Endothelial cell of umbilical vein (primary cell): ENCODE data around the gene TBC1D25. TPM values are rescaled to one million over a fixed set of nuclear protein-coding genes. Genes with fewer than 3 reads are reported as not detected.

ENCODE experiments used
- BruUV-seq: library from RNA; stranded (reverse); fragments of 400-500 nt; replicated peaks from 2 replicates; lab custom pipeline; 2021; lab: Mats Ljungman, UMichigan
- CTCF ChIA-PET: fragments of 300-600, 350-600 bp; sonication (Branson Sonifier 250); formaldehyde crosslinking; loops from one replicate; lab custom pipeline; 2021; ENCODE audit warnings: antibody characterized with exemption, inconsistent platforms; lab: Charles Lee
- POLR2A ChIA-PET: fragments of 300-600, 350-600 bp; sonication (Branson Sonifier 250); formaldehyde crosslinking; loops from one replicate; lab custom pipeline; 2021; ENCODE audit warnings: antibody characterized with exemption, inconsistent platforms; lab: Charles Lee
- DNase-seq: peaks from one replicate; pipeline ENCODE4 v3.0.0-alpha.2; 2011; ENCODE audit warnings: low read depth, low spot score
- FAIRE-seq: peaks from 2 replicates; lab custom pipeline; 2011; peaks lifted over from hg19 to GRCh38; lab: Jason Lieb, UNC
- H2AFZ ChIP-seq: 2 replicates; pipeline ENCODE4 v1.6.0; 2012; ENCODE audit warnings: low read depth, low read length, control low read depth, inconsistent platforms
- H3K27ac ChIP-seq: 2 replicates; pipeline ENCODE4 v1.5.1; 2011; ENCODE audit warnings: low read depth, mild to moderate bottlenecking, control low read depth, low read length, moderate library complexity; ENCODE audit not compliant: insufficient read depth
- H3K27me3 ChIP-seq, 2 experiments: 2 replicates each; pipeline versions ENCODE4 v1.6.0 to v1.6.1; 2011; ENCODE audit warnings: low read length in 2 of 2, mixed read lengths in 1 of 2; ENCODE audit not compliant: control insufficient read depth in 2 of 2, insufficient read depth in 2 of 2
- H3K36me3 ChIP-seq, 2 experiments: 2 replicates in 1 of 2; 3 replicates in 1 of 2; pipeline ENCODE4 v1.5.1; 2011; ENCODE audit warnings: low read length in 2 of 2, mild to moderate bottlenecking in 1 of 2, moderate library complexity in 1 of 2; ENCODE audit not compliant: control insufficient read depth in 2 of 2, insufficient read depth in 2 of 2; ENCODE audit errors: extremely low read depth in 1 of 2
- H3K4me1 ChIP-seq: 3 replicates; pipeline ENCODE4 v1.5.1; 2011; ENCODE audit warnings: mild to moderate bottlenecking, low read length; ENCODE audit not compliant: control insufficient read depth, insufficient read depth; ENCODE audit errors: extremely low read depth
- H3K4me2 ChIP-seq: 2 replicates; pipeline ENCODE4 v1.6.1; 2011; ENCODE audit warnings: low read length, control low read depth, mixed read lengths; ENCODE audit not compliant: insufficient read depth
- H3K4me3 ChIP-seq, 3 experiments: fragments of 200-600 bp in 1 of 3; sonication (generic), shearing (Covaris generic) in 1 of 3; replicated peaks in 1 of 3; 2 replicates each; pipeline ENCODE4 v1.5.1; 2011 to 2016; ENCODE audit warnings: control low read depth in 3 of 3, low read length in 3 of 3, mild to moderate bottlenecking in 2 of 3, inconsistent platforms in 1 of 3, low read depth in 1 of 3, moderate library complexity in 1 of 3; ENCODE audit not compliant: insufficient read depth in 1 of 3
- H3K79me2 ChIP-seq: 2 replicates; pipeline ENCODE4 v1.6.0; 2012; ENCODE audit warnings: low read length, inconsistent platforms; ENCODE audit not compliant: control insufficient read depth, insufficient read depth
- H3K9ac ChIP-seq: replicated peaks from 2 replicates; pipeline ENCODE3; 2011; ENCODE audit warnings: low read length, control low read depth; ENCODE audit not compliant: insufficient read depth; ENCODE audit errors: extremely low read depth
- H3K9me1 ChIP-seq: replicated peaks from 3 replicates; pipeline ENCODE4 v1.6.0; 2011; ENCODE audit warnings: mild to moderate bottlenecking, low read length; ENCODE audit not compliant: control insufficient read depth, insufficient read depth; ENCODE audit errors: extremely low read depth
- H3K9me3 ChIP-seq: replicated peaks from 2 replicates; pipeline ENCODE4 v1.5.1; 2012; ENCODE audit warnings: low read length, inconsistent platforms; ENCODE audit not compliant: control insufficient read depth, insufficient read depth
- H4K20me1 ChIP-seq: replicated peaks from 2 replicates; pipeline ENCODE3; 2011; ENCODE audit warnings: mild to moderate bottlenecking, low read length; ENCODE audit not compliant: control insufficient read depth, insufficient read depth; ENCODE audit errors: extremely low read depth
- EZH2 ChIP-seq: IDR thresholded peaks from 2 replicates; pipeline ENCODE4 v1.6.1; 2012; ENCODE audit warnings: borderline replicate concordance, low read depth, mild to moderate bottlenecking, moderate library complexity, low read length, inconsistent platforms; ENCODE audit not compliant: severe bottlenecking
- FOS ChIP-seq: IDR thresholded peaks from 2 replicates; pipeline ENCODE4 v1.6.1; 2011; ENCODE audit warnings: mild to moderate bottlenecking, low read length, moderate library complexity, borderline replicate concordance; ENCODE audit not compliant: insufficient read depth
- GATA2 ChIP-seq: IDR thresholded peaks from 2 replicates; pipeline ENCODE4 v1.7.0; 2011; ENCODE audit warnings: low read depth, mild to moderate bottlenecking, moderate library complexity, mixed read lengths, low read length; ENCODE audit not compliant: insufficient read length, insufficient read depth
- JUN ChIP-seq: IDR thresholded peaks from 2 replicates; pipeline ENCODE4 v1.6.1; 2011; ENCODE audit warnings: borderline replicate concordance, low read depth; ENCODE audit not compliant: insufficient read length, insufficient read depth
- MYC ChIP-seq: IDR thresholded peaks from one replicate; pipeline ENCODE4 v1.6.1; 2011; ENCODE audit warnings: mild to moderate bottlenecking, low read depth, low read length
- POLR2A ChIP-seq: IDR thresholded peaks from 2 replicates; pipeline ENCODE4 v1.6.1; 2012; ENCODE audit warnings: low read depth, mild to moderate bottlenecking, control low read depth, low read length
- POLR2AphosphoS5 ChIP-seq: IDR thresholded peaks from 2 replicates; pipeline ENCODE4 v1.6.1; 2012; ENCODE audit warnings: low read depth, mild to moderate bottlenecking, control low read depth, low read length, moderate library complexity; ENCODE audit not compliant: insufficient read depth
- dilution Hi-C: fragments of 300-500 bp; cut with MboI; formaldehyde crosslinking; loops from one replicate; pipeline ENCODE4 v1.15.0; 2019; ENCODE audit warnings: low sequenced_read_pairs; ENCODE audit not compliant: extremely low pct_ligation_motif_present
- intact Hi-C: fragments of 100-400 bp; cut with micrococcal nuclease; formaldehyde crosslinking; loops from one replicate; pipeline ENCODE4 v1.10.0; 2022
- polyA plus RNA-seq, 4 experiments: library from polyadenylated mRNA; depleted of rRNA in 3 of 4; stranded (reverse) in 3 of 4; unstranded in 1 of 4; fragments of >200 nt; gene quantifications; 2 replicates each; pipeline versions ENCODE4 v1.2.1 to v1.2.3, GENCODE V29; 2011 to 2012; ENCODE audit warnings: missing spikeins in 1 of 4
- total RNA-seq: library from RNA; stranded (reverse); gene quantifications from 2 replicates; pipeline ENCODE4 v1.2.3, GENCODE V29; 2021
- TF ChIP-seq, protein P1 (sequence below), 2 donors: IDR thresholded peaks; 1 replicate in 1 of 2; 2 replicates in 1 of 2; pipeline ENCODE4 v1.5.1; 2011; ENCODE audit warnings: low read length in 2 of 2, mild to moderate bottlenecking in 2 of 2, moderate library complexity in 2 of 2, control low read depth in 1 of 2, inconsistent platforms in 1 of 2, low read depth in 1 of 2; ENCODE audit not compliant: insufficient read depth in 1 of 2; ENCODE audit errors: extremely low read depth in 1 of 2
- TF ChIP-seq, protein P2 (sequence below): IDR thresholded peaks from 2 replicates; pipeline ENCODE4 v1.6.1; 2011; ENCODE audit not compliant: insufficient read depth, insufficient read length

Gene TBC1D25
- total and polyA plus RNA-seq, 2 donors (not counting 3 experiments of a cell fraction or from before 2014, with no cell fraction given) = 16.0 to 16.3 TPM

DNA sequence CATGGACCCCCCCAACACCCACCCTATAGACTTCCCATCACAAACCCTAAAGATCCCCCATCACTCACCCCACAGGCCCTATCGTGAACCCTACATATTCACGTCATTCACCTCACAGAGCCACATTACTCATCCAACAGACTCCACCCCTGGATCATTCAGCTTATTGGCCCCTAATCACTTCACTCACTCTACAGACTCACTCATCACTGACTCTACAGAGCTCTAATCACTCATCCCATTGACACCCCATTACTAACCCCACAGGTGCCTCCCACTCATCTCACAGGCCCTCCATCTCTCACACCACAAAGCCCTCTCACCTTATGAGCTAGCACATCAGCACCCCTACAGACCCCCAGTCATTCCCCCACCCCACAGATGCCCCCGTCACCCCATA is 6.3 kb upstream of the TBC1D25 start:
- Histone ChIP-seq H3K79me2 (no peaks in the 10 kb centered on the region), H3K9ac (no peak overlapping the region), H3K9me1 (no peaks in the 10 kb centered on the region), H3K36me3 (no peaks in the 10 kb centered on the region), H3K4me3 (no peak overlapping the region), H4K20me1 (no peaks in the 10 kb centered on the region), H3K4me2 (no peak overlapping the region), H3K9me3 (no peaks in the 10 kb centered on the region), H2AFZ (no peak overlapping the region), H3K4me1 (peaks cover 4% of the 10 kb centered on the region), H3K27me3 (no peaks in the 10 kb centered on the region), H3K27ac (no peak overlapping the region)
- FAIRE-seq (no peak), DNase-seq (no peak)
- dilution Hi-C loops = no loop called here
- no peak for TF ChIP-seq GATA2
- TF ChIP-seq POLR2AphosphoS5 = no peak
- no peak for TF ChIP-seq POLR2A
- TF ChIP-seq EZH2 = no peak
- no peak for TF ChIP-seq JUN
- TF ChIP-seq MYC = no peak
- TF ChIP-seq, protein P1, sequence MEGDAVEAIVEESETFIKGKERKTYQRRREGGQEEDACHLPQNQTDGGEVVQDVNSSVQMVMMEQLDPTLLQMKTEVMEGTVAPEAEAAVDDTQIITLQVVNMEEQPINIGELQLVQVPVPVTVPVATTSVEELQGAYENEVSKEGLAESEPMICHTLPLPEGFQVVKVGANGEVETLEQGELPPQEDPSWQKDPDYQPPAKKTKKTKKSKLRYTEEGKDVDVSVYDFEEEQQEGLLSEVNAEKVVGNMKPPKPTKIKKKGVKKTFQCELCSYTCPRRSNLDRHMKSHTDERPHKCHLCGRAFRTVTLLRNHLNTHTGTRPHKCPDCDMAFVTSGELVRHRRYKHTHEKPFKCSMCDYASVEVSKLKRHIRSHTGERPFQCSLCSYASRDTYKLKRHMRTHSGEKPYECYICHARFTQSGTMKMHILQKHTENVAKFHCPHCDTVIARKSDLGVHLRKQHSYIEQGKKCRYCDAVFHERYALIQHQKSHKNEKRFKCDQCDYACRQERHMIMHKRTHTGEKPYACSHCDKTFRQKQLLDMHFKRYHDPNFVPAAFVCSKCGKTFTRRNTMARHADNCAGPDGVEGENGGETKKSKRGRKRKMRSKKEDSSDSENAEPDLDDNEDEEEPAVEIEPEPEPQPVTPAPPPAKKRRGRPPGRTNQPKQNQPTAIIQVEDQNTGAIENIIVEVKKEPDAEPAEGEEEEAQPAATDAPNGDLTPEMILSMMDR (IDR thresholded peaks at IDR 0.05; ENCODE audit: extremely low read depth in 1 of 2, insufficient read depth in 1 of 2, low read depth in 1 of 2, low read length in 2 of 2) = no peak
- no peak for TF ChIP-seq FOS
- TF ChIP-seq, protein P2, sequence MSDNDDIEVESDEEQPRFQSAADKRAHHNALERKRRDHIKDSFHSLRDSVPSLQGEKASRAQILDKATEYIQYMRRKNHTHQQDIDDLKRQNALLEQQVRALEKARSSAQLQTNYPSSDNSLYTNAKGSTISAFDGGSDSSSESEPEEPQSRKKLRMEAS = no peak
- ChIA-PET POLR2A (no interaction called here), CTCF (no interaction called here)
- intact Hi-C loops = no loop called here
- BruUV-seq = no TSS peak
